ENCODE results near the gene KRTAP23-1.

DNA sequence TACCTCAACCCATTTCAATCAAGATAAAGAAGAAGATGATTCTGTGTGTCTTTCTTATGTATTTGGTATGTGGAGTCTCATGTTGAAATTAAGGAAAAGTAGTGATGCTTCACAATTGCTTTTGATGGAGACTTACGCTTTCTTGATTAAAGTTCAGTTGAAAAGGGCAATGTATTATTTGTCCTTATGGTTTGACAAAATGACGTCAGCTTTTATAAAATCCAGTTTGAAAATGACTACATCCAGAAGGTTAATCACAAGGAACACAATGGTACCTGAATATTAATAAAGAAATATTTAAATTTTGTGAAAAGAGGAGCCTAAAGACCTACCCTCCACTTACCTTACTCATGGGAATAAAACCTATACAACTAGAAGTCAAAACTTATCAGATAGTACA, 32.7 kb downstream of the KRTAP23-1 start:
- TF ChIP-seq, protein P1, sequence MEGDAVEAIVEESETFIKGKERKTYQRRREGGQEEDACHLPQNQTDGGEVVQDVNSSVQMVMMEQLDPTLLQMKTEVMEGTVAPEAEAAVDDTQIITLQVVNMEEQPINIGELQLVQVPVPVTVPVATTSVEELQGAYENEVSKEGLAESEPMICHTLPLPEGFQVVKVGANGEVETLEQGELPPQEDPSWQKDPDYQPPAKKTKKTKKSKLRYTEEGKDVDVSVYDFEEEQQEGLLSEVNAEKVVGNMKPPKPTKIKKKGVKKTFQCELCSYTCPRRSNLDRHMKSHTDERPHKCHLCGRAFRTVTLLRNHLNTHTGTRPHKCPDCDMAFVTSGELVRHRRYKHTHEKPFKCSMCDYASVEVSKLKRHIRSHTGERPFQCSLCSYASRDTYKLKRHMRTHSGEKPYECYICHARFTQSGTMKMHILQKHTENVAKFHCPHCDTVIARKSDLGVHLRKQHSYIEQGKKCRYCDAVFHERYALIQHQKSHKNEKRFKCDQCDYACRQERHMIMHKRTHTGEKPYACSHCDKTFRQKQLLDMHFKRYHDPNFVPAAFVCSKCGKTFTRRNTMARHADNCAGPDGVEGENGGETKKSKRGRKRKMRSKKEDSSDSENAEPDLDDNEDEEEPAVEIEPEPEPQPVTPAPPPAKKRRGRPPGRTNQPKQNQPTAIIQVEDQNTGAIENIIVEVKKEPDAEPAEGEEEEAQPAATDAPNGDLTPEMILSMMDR (IDR thresholded peaks at IDR 0.05 in 8 of 11, conservative IDR thresholded peaks at IDR 0.05 in 3 of 11): no peak
- no peak for TF ChIP-seq POLR2A (IDR thresholded peaks at IDR 0.05)
